HepG2 (cell line): Measurements from ENCODE around the gene CCN2. TPM values are rescaled to one million over a fixed set of nuclear protein-coding genes. Genes with fewer than 3 reads are reported as not detected.

Experiments
- DRAP1 ChIP-seq: IDR thresholded peaks from 2 replicates; pipeline ENCODE4 v1.6.1; 2016; ENCODE audit warnings: missing genetic modification reagents, missing compliant biosample characterization
- DZIP1 ChIP-seq: sonication (generic); formaldehyde crosslinking; IDR thresholded peaks from 2 replicates; pipeline ENCODE4 v1.5.0; 2020; ENCODE audit warnings: mild to moderate bottlenecking, missing genetic modification reagents
- GABPA ChIP-seq, 2 experiments: IDR thresholded peaks; 2 replicates each; pipeline ENCODE4 v1.6.1; 2011 to 2016; ENCODE audit warnings: low read depth in 2 of 2, low read length in 1 of 2, missing biosample characterization in 1 of 2, missing genetic modification characterization in 1 of 2
- GPBP1L1 ChIP-seq: sonication (generic); formaldehyde crosslinking; IDR thresholded peaks from 2 replicates; pipeline ENCODE4 v1.5.0; 2020; ENCODE audit warnings: mild to moderate bottlenecking, missing genetic modification reagents
- HES4 ChIP-seq: sonication (generic); formaldehyde crosslinking; IDR thresholded peaks from 2 replicates; pipeline ENCODE4 v1.9.0; 2021; ENCODE audit warnings: mild to moderate bottlenecking, missing genetic modification reagents, borderline replicate concordance
- LBX2 ChIP-seq: sonication (generic); formaldehyde crosslinking; IDR thresholded peaks from 2 replicates; pipeline ENCODE4 v1.5.0; 2020; ENCODE audit warnings: missing genetic modification reagents, mild to moderate bottlenecking, borderline replicate concordance
- MED1 ChIP-seq: sonication (generic); formaldehyde crosslinking; IDR thresholded peaks from 2 replicates; pipeline ENCODE4 v1.4.0; 2020; ENCODE audit warnings: missing genetic modification reagents
- NR1H2 ChIP-seq: sonication (generic); formaldehyde crosslinking; IDR thresholded peaks from 2 replicates; pipeline ENCODE4 v1.8.1; 2022; ENCODE audit warnings: low read depth, missing genetic modification reagents, borderline replicate concordance
- PHB2 ChIP-seq: fragments of 450-650 bp; IDR thresholded peaks from 2 replicates; pipeline ENCODE4 v1.6.1; 2018; ENCODE audit not compliant: partially characterized antibody
- SAFB2 ChIP-seq: sonication (generic); formaldehyde crosslinking; IDR thresholded peaks from 2 replicates; pipeline ENCODE4 v1.5.1; 2020; ENCODE audit warnings: missing genetic modification reagents, low read depth, mild to moderate bottlenecking, borderline replicate concordance
- SOX13 ChIP-seq, 3 experiments: fragments of 450-650 bp in 1 of 3; sonication (generic) in 1 of 3; formaldehyde crosslinking in 1 of 3; IDR thresholded peaks in 2 of 3; conservative IDR thresholded peaks in 1 of 3; 2 replicates each; pipeline versions ENCODE4 v1.5.0 to v1.6.1; 2016 to 2020; ENCODE audit warnings: antibody characterized with exemption in 1 of 3, mild to moderate bottlenecking in 1 of 3, missing compliant biosample characterization in 1 of 3, missing genetic modification reagents in 1 of 3, moderate library complexity in 1 of 3
- STAT5B ChIP-seq: sonication (generic); formaldehyde crosslinking; IDR thresholded peaks from 2 replicates; pipeline ENCODE4 v1.4.0; 2020; ENCODE audit warnings: missing genetic modification reagents
- TFE3 ChIP-seq: IDR thresholded peaks from 2 replicates; pipeline ENCODE4 v1.6.1; 2016
- TOE1 ChIP-seq: sonication (generic); formaldehyde crosslinking; IDR thresholded peaks from 2 replicates; pipeline ENCODE4 v1.4.0; 2020; ENCODE audit warnings: mild to moderate bottlenecking, missing genetic modification reagents
- YY1 ChIP-seq: IDR thresholded peaks from 2 replicates; pipeline ENCODE4 v1.6.1; 2011; ENCODE audit warnings: low read length, low read depth, moderate library complexity, mild to moderate bottlenecking; ENCODE audit not compliant: insufficient read depth, insufficient replicate concordance
- ZFP41 ChIP-seq: sonication (generic); formaldehyde crosslinking; IDR thresholded peaks from 2 replicates; pipeline ENCODE4 v1.4.0; 2020; ENCODE audit warnings: mild to moderate bottlenecking, missing genetic modification reagents, borderline replicate concordance
- ZNF235 ChIP-seq: sonication (generic); formaldehyde crosslinking; IDR thresholded peaks from 2 replicates; pipeline ENCODE4 v1.8.1; 2023; ENCODE audit warnings: mild to moderate bottlenecking, missing genetic modification reagents, borderline replicate concordance
- ZNF263 ChIP-seq: sonication (generic); formaldehyde crosslinking; IDR thresholded peaks from 2 replicates; pipeline ENCODE4 v1.4.0; 2020; ENCODE audit warnings: missing genetic modification reagents
- ZNF274 ChIP-seq: sonication (generic); formaldehyde crosslinking; IDR thresholded peaks from 2 replicates; pipeline ENCODE4 v1.5.1; 2020; ENCODE audit warnings: mild to moderate bottlenecking, missing genetic modification reagents
- ZNF546 ChIP-seq: sonication (generic); formaldehyde crosslinking; conservative IDR thresholded peaks from 2 replicates; pipeline ENCODE4 v1.8.1; 2023; ENCODE audit warnings: mild to moderate bottlenecking, missing genetic modification reagents
- ZNF766 ChIP-seq: sonication (generic); formaldehyde crosslinking; IDR thresholded peaks from 2 replicates; pipeline ENCODE4 v1.5.0; 2020; ENCODE audit warnings: missing genetic modification reagents, borderline replicate concordance
- polyA plus RNA-seq, 8 experiments: library from polyadenylated mRNA; depleted of rRNA in 3 of 8; stranded (reverse) in 7 of 8; unstranded in 1 of 8; fragments of >200 nt; fragmentation: Illumina TruSeq in 4 of 8; extraction: Trizol in 4 of 8; gene quantifications; 2 replicates each; pipeline versions ENCODE4 v1.2.1 to v1.2.3, GENCODE V29; 2011 to 2016; ENCODE audit warnings: low read depth in 4 of 8, missing spikeins in 1 of 8, mixed read lengths in 1 of 8; ENCODE audit not compliant: insufficient read depth in 1 of 8
- total RNA-seq, 5 experiments: library from RNA; depleted of rRNA; stranded (reverse); fragments of >200 nt; fragmentation: Illumina TruSeq; extraction: Trizol; gene quantifications; 2 replicates each; pipeline ENCODE4 v1.2.3, GENCODE V29; 2016; ENCODE audit warnings: low read depth in 1 of 5

Gene CCN2
- total and polyA plus RNA-seq, 2 of the 13 experiments (the other 11 are each of a cell fraction or from before 2014, with no cell fraction given): 34.7 to 316 TPM

- TF ChIP-seq HES4 (CRISPR knock-in tag) (peak; percentile 98), PHB2 (no peak), TOE1 (CRISPR knock-in tag) (no peak; the same call in 1 of the 2 replicates), ZNF235 (CRISPR knock-in tag) (peak; percentile 43; the same call in 1 of the 2 replicates), STAT5B (CRISPR knock-in tag) (peak; percentile 63; the same call in 1 of the 2 replicates), ZNF274 (CRISPR knock-in tag) (no peak), DRAP1 (CRISPR knock-in tag) (peak; percentile 94), ZNF766 (CRISPR knock-in tag) (peak; percentile 78; the same call in 1 of the 2 replicates), YY1 (peak; percentile 81), ZFP41 (CRISPR knock-in tag) (no peak), ZNF263 (peak; percentile 68), TFE3 (no peak; the same call in none of the 2 replicates), DZIP1 (peak; percentile 77; the same call in 1 of the 2 replicates), MED1 (CRISPR knock-in tag) (peak; percentile 98), NR1H2 (0 out of 2 replicates have a peak, but pooled peaks have one; percentile 85), SAFB2 (CRISPR knock-in tag) (0 out of 2 replicates have a peak, but pooled peaks have one; percentile 16), SOX13 (IDR thresholded peaks at IDR 0.05) (peak; percentile 84), SOX13 (CRISPR knock-in tag; conservative IDR thresholded peaks at IDR 0.05 in 1 of 2, IDR thresholded peaks at IDR 0.05 in 1 of 2) (peak in 1 of 2 experiments; percentile 93; a peak in 2 of 4 replicates), LBX2 (CRISPR knock-in tag) (peak; percentile 83; the same call in 1 of the 2 replicates), ZNF546 (peak; percentile 61; the same call in 1 of the 2 replicates), GPBP1L1 (CRISPR knock-in tag) (no peak), GABPA (IDR thresholded peaks at IDR 0.05; ENCODE audit: low read depth, low read length) (no peak), GABPA (CRISPR knock-in tag; IDR thresholded peaks at IDR 0.05; ENCODE audit: low read depth) (no peak)
Measured at GRCh38 chr6:131950767-131951575, at the start of gene CCN2 (continued).
